HepG2 (cell line): Measurements from ENCODE around the gene RBM23. TPM values are rescaled to one million over a fixed set of nuclear protein-coding genes. Genes with fewer than 3 reads are reported as not detected.

ENCODE experiments used
- ATAC-seq: fragments of 200-7000 bp; cut with Tn5 transposase; 3 replicates; pipeline ENCODE4 v1.9.1; 2020; ENCODE audit warnings: mild to moderate bottlenecking, moderate library complexity
- BruUV-seq: library from RNA; stranded (reverse); fragments of 400-500 nt; replicated peaks from 2 replicates; lab custom pipeline; 2021; lab: Mats Ljungman, UMichigan
- CTCF ChIA-PET: fragments of 300-600 bp; formaldehyde crosslinking; extraction: SDS; loops from one replicate; lab custom pipeline; 2021; ENCODE audit warnings: low total read pairs, inconsistent platforms, low intra/inter-chr PET ratio; lab: Yijun Ruan, JAX
- POLR2A ChIA-PET: fragments of 350-600 bp; sonication (Branson Sonifier 250); formaldehyde crosslinking; loops from one replicate; lab custom pipeline; 2020; ENCODE audit warnings: antibody characterized with exemption, inconsistent platforms; lab: Yijun Ruan, JAX
- DNase-seq: peaks from one replicate; pipeline ENCODE4 v3.0.0-alpha.2; 2015; ENCODE audit warnings: low spot score
- FAIRE-seq: peaks from 3 replicates; lab custom pipeline; 2011; peaks lifted over from hg19 to GRCh38; lab: Jason Lieb, UNC
- H2AFZ ChIP-seq: one replicate; pipeline ENCODE4 v1.6.1; 2011; ENCODE audit warnings: low read length, inconsistent platforms
- H3K27ac ChIP-seq: fragments of 300-600 bp; 3 replicates; pipeline ENCODE4 v1.8.0; 2011; ENCODE audit warnings: mixed run types, mild to moderate bottlenecking, mixed read lengths, low read length, inconsistent platforms; ENCODE audit not compliant: insufficient read depth; ENCODE audit errors: extremely low read length
- H3K27me3 ChIP-seq, 2 experiments: fragments of 200-600 bp in 1 of 2; 2 replicates in 1 of 2; 3 replicates in 1 of 2; pipeline versions ENCODE4 v1.6.0 to v1.8.0; 2011; ENCODE audit warnings: low read length in 2 of 2, mild to moderate bottlenecking in 2 of 2, moderate library complexity in 2 of 2, inconsistent platforms in 1 of 2; ENCODE audit not compliant: insufficient read depth in 2 of 2, control insufficient read depth in 1 of 2
- H3K36me3 ChIP-seq, 2 experiments: fragments of 200-600 bp in 1 of 2; replicated peaks in 1 of 2; 2 replicates in 1 of 2; 3 replicates in 1 of 2; pipeline versions ENCODE4 v1.5.1 to v1.8.0; 2011; ENCODE audit warnings: low read length in 2 of 2, inconsistent platforms in 1 of 2; ENCODE audit not compliant: insufficient read depth in 2 of 2, control insufficient read depth in 1 of 2
- H3K4me1 ChIP-seq: 2 replicates; pipeline ENCODE4 v1.5.1; 2012; ENCODE audit warnings: low read length, inconsistent platforms; ENCODE audit not compliant: insufficient read depth
- H3K4me2 ChIP-seq: 2 replicates; pipeline ENCODE4 v1.6.0; 2011; ENCODE audit warnings: low read depth, low read length, inconsistent platforms
- H3K4me3 ChIP-seq, 3 experiments: fragments of 200-600 bp in 1 of 3; sonication (generic), shearing (Covaris generic) in 1 of 3; replicated peaks in 1 of 3; 2 replicates each; pipeline ENCODE4 v1.5.1; 2011 to 2016; ENCODE audit warnings: low read length in 3 of 3, inconsistent platforms in 2 of 3, low read depth in 2 of 3, mild to moderate bottlenecking in 2 of 3, control low read depth in 1 of 3, mixed read lengths in 1 of 3; ENCODE audit not compliant: insufficient read depth in 1 of 3
- H3K79me2 ChIP-seq: one replicate; pipeline ENCODE4 v1.6.1; 2011; ENCODE audit warnings: low read length, inconsistent platforms; ENCODE audit not compliant: insufficient read depth
- H3K9ac ChIP-seq: 2 replicates; pipeline ENCODE4 v1.6.0; 2011; ENCODE audit warnings: mild to moderate bottlenecking, low read depth, low read length, inconsistent platforms; ENCODE audit not compliant: insufficient read depth
- H3K9me3 ChIP-seq: 2 replicates; pipeline ENCODE4 v1.5.1; 2012; ENCODE audit warnings: mild to moderate bottlenecking, low read length
- H4K20me1 ChIP-seq: 2 replicates; pipeline ENCODE4 v1.6.0; 2011; ENCODE audit warnings: inconsistent platforms, mild to moderate bottlenecking, low read length, moderate library complexity; ENCODE audit not compliant: insufficient read depth
- FOXC1 ChIP-seq: sonication (generic); formaldehyde crosslinking; IDR thresholded peaks from 2 replicates; pipeline ENCODE4 v1.8.0; 2022; ENCODE audit warnings: mild to moderate bottlenecking, missing genetic modification reagents, borderline replicate concordance
- GABPB1 ChIP-seq: IDR thresholded peaks from 2 replicates; pipeline ENCODE4 v1.6.1; 2016; ENCODE audit warnings: mild to moderate bottlenecking, missing genetic modification reagents, moderate library complexity, missing compliant biosample characterization
- KDM5B ChIP-seq: sonication (generic); formaldehyde crosslinking; IDR thresholded peaks from 2 replicates; pipeline ENCODE4 v1.4.0; 2020; ENCODE audit warnings: missing genetic modification reagents, mild to moderate bottlenecking, borderline replicate concordance
- KLF13 ChIP-seq: sonication (generic); formaldehyde crosslinking; IDR thresholded peaks from 2 replicates; pipeline ENCODE4 v1.4.0; 2020; ENCODE audit warnings: mild to moderate bottlenecking, missing genetic modification reagents
- RXRA ChIP-seq: sonication (generic); formaldehyde crosslinking; IDR thresholded peaks from 2 replicates; pipeline ENCODE4 v1.5.1; 2020; ENCODE audit warnings: missing genetic modification reagents
- TBX3 ChIP-seq: fragments of 450-650 bp; IDR thresholded peaks from 2 replicates; pipeline ENCODE4 v1.6.1; 2017; ENCODE audit warnings: antibody characterized with exemption, mild to moderate bottlenecking, inconsistent platforms, borderline replicate concordance
- ZNF232 ChIP-seq: sonication (generic); formaldehyde crosslinking; IDR thresholded peaks from 2 replicates; pipeline ENCODE4 v1.4.0; 2020; ENCODE audit warnings: missing genetic modification reagents, borderline replicate concordance
- ZNF446 ChIP-seq: sonication (generic); formaldehyde crosslinking; IDR thresholded peaks from 2 replicates; pipeline ENCODE4 v1.5.0; 2020; ENCODE audit warnings: mild to moderate bottlenecking, missing genetic modification reagents
- ZNF614 ChIP-seq: IDR thresholded peaks from 2 replicates; pipeline ENCODE4 v1.6.1; 2018; ENCODE audit warnings: missing biosample characterization, missing genetic modification reagents, inconsistent platforms, borderline replicate concordance
- WGBS: methylation state at CpG from one replicate; pipeline ENCODE4 v1.1.6; 2017; ENCODE audit warnings: low lambda C conversion rate; 5-methylcytosine and 5-hydroxymethylcytosine counted together
- in situ Hi-C: cut with HindIII; loops from 2 replicates; pipeline ENCODE4 v1.10.0; 2017; ENCODE audit warnings: low pct_unique_long_range_greater_than_20kb; ENCODE audit not compliant: extremely low pct_ligation_motif_present
- intact Hi-C: fragments of 100-400 bp; cut with micrococcal nuclease; formaldehyde crosslinking; loops from one replicate; pipeline ENCODE4 v1.10.0; 2022; ENCODE audit not compliant: unreplicated experiment
- polyA plus RNA-seq, 8 experiments: library from polyadenylated mRNA; depleted of rRNA in 3 of 8; stranded (reverse) in 7 of 8; unstranded in 1 of 8; fragments of >200 nt; fragmentation: Illumina TruSeq in 4 of 8; extraction: Trizol in 4 of 8; gene quantifications; 2 replicates each; pipeline versions ENCODE4 v1.2.1 to v1.2.3, GENCODE V29; 2011 to 2016; ENCODE audit warnings: low read depth in 4 of 8, missing spikeins in 1 of 8, mixed read lengths in 1 of 8; ENCODE audit not compliant: insufficient read depth in 1 of 8
- total RNA-seq, 5 experiments: library from RNA; depleted of rRNA; stranded (reverse); fragments of >200 nt; fragmentation: Illumina TruSeq; extraction: Trizol; gene quantifications; 2 replicates each; pipeline ENCODE4 v1.2.3, GENCODE V29; 2016; ENCODE audit warnings: low read depth in 1 of 5
- TF ChIP-seq, protein P1 (sequence below): sonication (generic); formaldehyde crosslinking; IDR thresholded peaks from 2 replicates; pipeline ENCODE4 v1.5.0; 2020; ENCODE audit warnings: missing genetic modification reagents, mild to moderate bottlenecking, borderline replicate concordance

The RBM23 gene
- total and polyA plus RNA-seq, 2 of the 13 experiments (the other 11 are each of a cell fraction or from before 2014, with no cell fraction given): 1.5 to 2.1 TPM

DNA sequence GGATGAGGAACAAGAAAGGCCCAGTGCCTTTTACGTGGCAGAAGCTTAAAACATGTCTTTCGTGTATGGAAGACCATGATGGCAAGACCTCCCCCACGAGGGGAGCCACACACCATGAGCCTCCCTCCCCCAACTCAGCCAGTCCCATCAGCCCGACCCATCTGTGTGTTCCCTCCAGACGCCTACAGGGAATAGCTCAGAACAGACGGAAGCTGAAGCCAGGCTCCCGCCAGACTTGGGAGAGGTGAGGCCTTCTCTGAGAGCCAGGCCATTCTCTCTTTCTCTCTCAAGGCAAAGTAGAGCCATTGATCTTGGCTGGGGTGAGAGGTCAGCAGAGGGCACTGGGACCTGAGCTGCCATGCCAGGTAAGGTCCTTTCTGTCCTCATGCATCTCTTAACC is 26.5 kb downstream of the RBM23 start:
- WGBS: 52% methylated on average over 7 of the region's 7 CpGs
- no peak overlapping the region for H3K27ac ChIP-seq
- in situ Hi-C loops (no loop called here), intact Hi-C loops (no loop called here)
- H3K4me2 ChIP-seq: no peak overlapping the region
- no peaks in the 10 kb centered on the region for H3K4me1 ChIP-seq
- H2AFZ ChIP-seq: no peak overlapping the region
- no peak overlapping the region for H3K4me3 ChIP-seq
- BruUV-seq: no TSS peak
- peaks cover 11 to 31% of the 10 kb centered on the region in 2 experiments for H3K27me3 ChIP-seq
- H3K79me2 ChIP-seq: no peaks in the 10 kb centered on the region
- ATAC-seq: peak; percentile 40
- TF ChIP-seq KDM5B (CRISPR knock-in tag) (peak; percentile 37; the same call in 1 of the 2 replicates), ZNF614 (no peak), TBX3 (0 out of 2 replicates have a peak, but pooled peaks have one; percentile 18), ZNF232 (CRISPR knock-in tag) (no peak), GABPB1 (CRISPR knock-in tag) (no peak), ZNF446 (no peak), RXRA (CRISPR knock-in tag) (0 out of 2 replicates have a peak, but pooled peaks have one; percentile 29), KLF13 (CRISPR knock-in tag) (0 out of 2 replicates have a peak, but pooled peaks have one; percentile 64), FOXC1 (CRISPR knock-in tag) (0 out of 2 replicates have a peak, but pooled peaks have one; percentile 33)
- TF ChIP-seq, protein P1, sequence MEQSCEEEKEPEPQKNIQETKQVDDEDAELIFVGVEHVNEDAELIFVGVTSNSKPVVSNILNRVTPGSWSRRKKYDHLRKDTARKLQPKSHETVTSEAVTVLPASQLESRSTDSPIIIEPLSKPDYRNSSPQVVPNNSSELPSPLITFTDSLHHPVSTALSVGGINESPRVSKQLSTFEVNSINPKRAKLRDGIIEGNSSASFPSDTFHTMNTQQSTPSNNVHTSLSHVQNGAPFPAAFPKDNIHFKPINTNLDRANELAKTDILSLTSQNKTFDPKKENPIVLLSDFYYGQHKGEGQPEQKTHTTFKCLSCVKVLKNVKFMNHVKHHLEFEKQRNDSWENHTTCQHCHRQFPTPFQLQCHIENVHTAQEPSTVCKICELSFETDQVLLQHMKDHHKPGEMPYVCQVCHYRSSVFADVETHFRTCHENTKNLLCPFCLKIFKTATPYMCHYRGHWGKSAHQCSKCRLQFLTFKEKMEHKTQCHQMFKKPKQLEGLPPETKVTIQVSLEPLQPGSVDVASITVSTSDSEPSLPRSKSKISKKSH (CRISPR knock-in tag): peak; percentile 41; the same call in 1 of the 2 replicates
- no peak for DNase-seq
- FAIRE-seq: no peak
- no peaks in the 10 kb centered on the region for H3K36me3 ChIP-seq
- H3K9ac ChIP-seq: no peak overlapping the region
- ChIA-PET POLR2A (interaction anchor here (0.6 kb wide), 1 partner anchor 68 kb away, joined by 3 read pairs; no protein-coding TSS in a partner anchor), CTCF (no interaction called here)
- no peaks in the 10 kb centered on the region for H3K9me3 ChIP-seq
- H4K20me1 ChIP-seq: no peaks in the 10 kb centered on the region
